Measurements from ENCODE around the gene NVL.

Gene NVL

DNA sequence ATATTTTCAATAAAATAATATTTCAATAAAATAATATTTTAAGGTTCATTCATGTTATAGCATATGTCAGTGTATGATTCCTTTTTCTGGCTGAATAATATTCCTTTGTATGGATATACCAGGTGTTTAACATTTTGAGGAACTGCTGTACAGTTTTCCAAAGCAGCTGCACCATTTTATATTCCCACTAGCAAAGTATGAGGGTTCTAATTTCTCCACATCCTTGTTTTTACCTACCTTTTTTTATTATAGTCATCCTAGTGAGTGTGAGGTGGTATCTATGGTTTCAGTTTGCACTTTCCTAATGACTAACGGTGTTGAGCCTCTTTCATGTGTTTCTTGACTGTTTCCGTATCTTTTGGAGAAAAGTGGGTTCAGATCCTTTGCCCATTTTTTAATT lies 141.7 kb downstream of the NVL start:
- Histone ChIP-seq H3K27me3 (ENCODE audit: insufficient read depth, low read length, poor library complexity, severe bottlenecking) (no peaks in the 10 kb centered on the region), H4K20me1 (ENCODE audit: insufficient read depth, low read length, poor library complexity, severe bottlenecking) (peaks cover 61% of the 10 kb centered on the region), H3K9me2 (replicated peaks; ENCODE audit: low read depth, low read length) (no peaks in the 10 kb centered on the region), H3K4me1 (ENCODE audit: insufficient read depth, low read length, poor library complexity, severe bottlenecking) (peaks cover 31% of the 10 kb centered on the region), H3K36me3 (ENCODE audit: insufficient read depth, low read length) (peaks cover 14% of the 10 kb centered on the region; the same call in 1 of the 2 replicates), H3K79me2 (ENCODE audit: insufficient read depth, low read length) (peaks cover 81% of the 10 kb centered on the region), H2AFZ (ENCODE audit: low read length) (no peak overlapping the region), H3K9me3 (ENCODE audit: insufficient read depth, low read depth, low read length) (no peaks in the 10 kb centered on the region; the same call in 1 of the 2 replicates), H3K9ac (ENCODE audit: low read depth, low read length, poor library complexity, severe bottlenecking) (no peak overlapping the region), H3K4me3 (ENCODE audit: low read length, poor library complexity, severe bottlenecking) (peak overlapping the region; percentile 23), H3K4me2 (ENCODE audit: low read depth, low read length, poor library complexity, severe bottlenecking) (peak overlapping the region; percentile 54), H3F3A (ENCODE audit: low read depth) (no peaks in the 10 kb centered on the region; the same call in 1 of the 2 replicates)
- TF ChIP-seq EZH2phosphoT487 (IDR thresholded peaks at IDR 0.05; ENCODE audit: borderline replicate concordance) (no peak), CTCF (conservative IDR thresholded peaks at IDR 0.05; ENCODE audit: low read length) (no peak)

DNA sequence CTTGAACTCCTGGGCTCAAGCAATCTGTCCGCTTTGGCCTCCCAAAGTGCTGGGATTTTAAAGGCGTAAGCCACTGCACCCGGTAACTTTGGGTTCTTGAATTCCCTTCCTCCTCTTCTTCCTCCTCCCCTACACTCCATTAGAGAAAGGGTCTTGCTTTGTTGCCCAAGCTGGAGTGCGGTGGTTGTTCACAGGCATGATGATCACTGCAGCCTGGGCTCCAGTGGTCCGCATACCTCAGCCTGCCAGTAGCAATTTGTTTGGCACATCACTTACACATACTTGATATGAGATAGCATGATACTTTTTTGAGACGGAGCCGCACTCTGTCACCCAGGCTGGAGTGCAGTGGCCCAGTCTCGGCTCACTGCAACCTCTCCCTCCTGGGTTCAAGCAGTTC lies 144.8 kb downstream of the NVL start:
- peak overlapping the region; percentile 81 for H3K4me2 ChIP-seq (ENCODE audit: low read depth, low read length, poor library complexity, severe bottlenecking)
- peaks cover 40% of the 10 kb centered on the region for H3K4me1 ChIP-seq (ENCODE audit: insufficient read depth, low read length, poor library complexity, severe bottlenecking)
- H3K9me2 ChIP-seq (replicated peaks; ENCODE audit: low read depth, low read length) = no peaks in the 10 kb centered on the region
- peaks cover 54% of the 10 kb centered on the region for H4K20me1 ChIP-seq (ENCODE audit: insufficient read depth, low read length, poor library complexity, severe bottlenecking)
- H3K4me3 ChIP-seq (ENCODE audit: low read length, poor library complexity, severe bottlenecking) = peak overlapping the region; percentile 93
- H3F3A ChIP-seq (ENCODE audit: low read depth) = no peaks in the 10 kb centered on the region; the same call in 1 of the 2 replicates
- H3K36me3 ChIP-seq (ENCODE audit: insufficient read depth, low read length) = no peaks in the 10 kb centered on the region; the same call in 1 of the 2 replicates
- H2AFZ ChIP-seq (ENCODE audit: low read length) = no peak overlapping the region
- H3K79me2 ChIP-seq (ENCODE audit: insufficient read depth, low read length) = peaks cover 70% of the 10 kb centered on the region
- peak overlapping the region; percentile 96 for H3K9ac ChIP-seq (ENCODE audit: low read depth, low read length, poor library complexity, severe bottlenecking)
- no peaks in the 10 kb centered on the region for H3K27me3 ChIP-seq (ENCODE audit: insufficient read depth, low read length, poor library complexity, severe bottlenecking)
- H3K9me3 ChIP-seq (ENCODE audit: insufficient read depth, low read depth, low read length) = no peaks in the 10 kb centered on the region; the same call in 1 of the 2 replicates
- no peak for TF ChIP-seq EZH2phosphoT487 (IDR thresholded peaks at IDR 0.05; ENCODE audit: borderline replicate concordance)
- TF ChIP-seq CTCF (conservative IDR thresholded peaks at IDR 0.05; ENCODE audit: low read length) = no peak

GRCh38 chr1:224183591-224184312 lies 146.2 kb downstream of the NVL start:
- Histone ChIP-seq H4K20me1 (ENCODE audit: insufficient read depth, low read length, poor library complexity, severe bottlenecking) (peaks cover 42% of the 10 kb centered on the region), H3K4me1 (ENCODE audit: insufficient read depth, low read length, poor library complexity, severe bottlenecking) (peaks cover 36% of the 10 kb centered on the region), H3K36me3 (ENCODE audit: insufficient read depth, low read length) (no peaks in the 10 kb centered on the region), H3K4me2 (ENCODE audit: low read depth, low read length, poor library complexity, severe bottlenecking) (peak overlapping the region; percentile 81), H3K9me3 (ENCODE audit: insufficient read depth, low read depth, low read length) (no peaks in the 10 kb centered on the region; the same call in 1 of the 2 replicates), H3K9ac (ENCODE audit: low read depth, low read length, poor library complexity, severe bottlenecking) (peak overlapping the region; percentile 96), H3K9me2 (replicated peaks; ENCODE audit: low read depth, low read length) (no peaks in the 10 kb centered on the region), H3K4me3 (ENCODE audit: low read length, poor library complexity, severe bottlenecking) (peak overlapping the region; percentile 93), H3K27me3 (ENCODE audit: insufficient read depth, low read length, poor library complexity, severe bottlenecking) (no peaks in the 10 kb centered on the region), H2AFZ (ENCODE audit: low read length) (peak overlapping the region; percentile 87), H3F3A (ENCODE audit: low read depth) (no peaks in the 10 kb centered on the region), H3K79me2 (ENCODE audit: insufficient read depth, low read length) (peaks cover 56% of the 10 kb centered on the region)
- no peak for TF ChIP-seq EZH2phosphoT487 (IDR thresholded peaks at IDR 0.05; ENCODE audit: borderline replicate concordance)
- TF ChIP-seq CTCF (conservative IDR thresholded peaks at IDR 0.05; ENCODE audit: low read length) = peak; percentile 26

All from Loucy (cell line).